WERI-Rb-1 (cell line): ENCODE results near the gene FAM13A.

Experiments
- DNase-seq: peaks from one replicate; pipeline ENCODE4 v3.0.0-alpha.2; 2020
- H3K27ac ChIP-seq: fragments of 250-450 bp; sonication (Bioruptor Pico); 2 replicates; pipeline ENCODE4 v1.5.1; 2020; ENCODE audit warnings: mild to moderate bottlenecking, moderate library complexity
- H3K27me3 ChIP-seq: fragments of 250-450 bp; sonication (Bioruptor Pico); 2 replicates; pipeline ENCODE4 v1.5.1; 2021; ENCODE audit warnings: mild to moderate bottlenecking, low read depth, moderate library complexity; ENCODE audit not compliant: insufficient read depth, severe bottlenecking
- H3K36me3 ChIP-seq: fragments of 250-450 bp; sonication (Bioruptor Pico); 2 replicates; pipeline ENCODE4 v1.5.1; 2020; ENCODE audit warnings: mild to moderate bottlenecking, moderate library complexity
- H3K4me3 ChIP-seq: 2 replicates; pipeline ENCODE4 v1.5.1; 2011; ENCODE audit warnings: low read depth, mild to moderate bottlenecking, control low read depth, low read length
- H3K9me3 ChIP-seq: fragments of 250-450 bp; sonication (Bioruptor Pico); 2 replicates; pipeline ENCODE4 v1.5.1; 2021; ENCODE audit warnings: mild to moderate bottlenecking, moderate library complexity; ENCODE audit not compliant: severe bottlenecking
- CTCF ChIP-seq: IDR thresholded peaks from 2 replicates; pipeline ENCODE4 v1.5.1; 2011; ENCODE audit warnings: low read depth, mild to moderate bottlenecking, control low read depth, inconsistent platforms, low read length

Gene FAM13A

GRCh38 chr4:89001647-89002445 is 55.1 kb downstream of the FAM13A start:
- H3K9me3 ChIP-seq = no peaks in the 10 kb centered on the region
- DNase-seq = no peak

GRCh38 chr4:89000844-89001360 is 56.1 kb downstream of the FAM13A start:
- no peaks in the 10 kb centered on the region for H3K27me3 ChIP-seq
- H3K4me3 ChIP-seq = no peak overlapping the region
- DNase-seq = no peak
- H3K9me3 ChIP-seq = no peaks in the 10 kb centered on the region
- H3K27ac ChIP-seq = no peak overlapping the region
- TF ChIP-seq CTCF = no peak
- peaks cover 10% of the 10 kb centered on the region for H3K36me3 ChIP-seq

More at GRCh38 chr4:89001647-89002445, 55.1 kb downstream of the FAM13A start:
- peaks cover 17% of the 10 kb centered on the region for H3K36me3 ChIP-seq
- no peak for TF ChIP-seq CTCF
- H3K27ac ChIP-seq = no peak overlapping the region
- no peak overlapping the region for H3K4me3 ChIP-seq
- no peaks in the 10 kb centered on the region for H3K27me3 ChIP-seq

GRCh38 chr4:89000382-89000781 is 56.6 kb downstream of the FAM13A start:
- Histone ChIP-seq H3K9me3 (no peaks in the 10 kb centered on the region), H3K27ac (no peak overlapping the region), H3K36me3 (peaks cover 5% of the 10 kb centered on the region), H3K4me3 (no peak overlapping the region), H3K27me3 (no peaks in the 10 kb centered on the region)
- DNase-seq = no peak
- TF ChIP-seq CTCF = no peak

- no peak overlapping the region for H3K4me3 ChIP-seq
- no peak for DNase-seq
- no peak overlapping the region for H3K27ac ChIP-seq
- H3K36me3 ChIP-seq = no peaks in the 10 kb centered on the region; the same call in none of the 2 replicates
- H3K27me3 ChIP-seq = no peaks in the 10 kb centered on the region
- no peak for TF ChIP-seq CTCF
- H3K9me3 ChIP-seq = no peaks in the 10 kb centered on the region
Measured at GRCh38 chr4:88999392-88999930, 57.5 kb downstream of the FAM13A start.

- H3K36me3 ChIP-seq = no peaks in the 10 kb centered on the region; the same call in none of the 2 replicates
- no peak overlapping the region for H3K27ac ChIP-seq
- no peak for DNase-seq
- H3K27me3 ChIP-seq = no peaks in the 10 kb centered on the region
- H3K9me3 ChIP-seq = no peaks in the 10 kb centered on the region
- TF ChIP-seq CTCF = no peak
- H3K4me3 ChIP-seq = no peak overlapping the region
Measured at GRCh38 chr4:88998891-88999290, 58.1 kb downstream of the FAM13A start.
